CD4-positive, alpha-beta T cell treated with Interleukin-17A for 1 hour (primary cell): ENCODE results near the gene SEC14L5.
"Not testable (repeated sequence)": the region's sequence is repeated elsewhere in the genome, so short reads cannot be mapped to it uniquely, and the experiment has no call there.

Experiments used
- DNase-seq: peaks from one replicate; pipeline ENCODE4 v3.0.0-alpha.2; 2020

SEC14L5 gene

DNA sequence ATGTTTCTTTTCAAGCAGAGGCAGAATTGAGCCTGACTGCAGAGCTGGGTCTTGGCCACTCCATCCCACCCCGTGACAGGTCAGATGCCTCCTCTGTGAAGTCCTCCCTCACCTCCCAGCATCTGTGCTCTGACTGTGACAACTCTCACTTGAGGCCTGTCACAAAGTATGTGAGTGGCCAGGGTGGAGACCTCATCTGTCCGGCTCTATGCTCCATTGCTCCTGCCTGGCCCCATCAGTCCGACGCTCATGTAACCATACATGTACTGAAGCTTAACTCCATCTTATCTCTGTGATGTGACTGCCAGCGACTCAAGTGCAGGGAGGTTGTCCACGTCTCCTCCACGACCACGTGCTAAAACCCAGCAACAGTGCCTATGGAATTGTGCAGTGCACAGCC is 24.7 kb upstream of the SEC14L5 start:
- DNase-seq: no peak

DNA sequence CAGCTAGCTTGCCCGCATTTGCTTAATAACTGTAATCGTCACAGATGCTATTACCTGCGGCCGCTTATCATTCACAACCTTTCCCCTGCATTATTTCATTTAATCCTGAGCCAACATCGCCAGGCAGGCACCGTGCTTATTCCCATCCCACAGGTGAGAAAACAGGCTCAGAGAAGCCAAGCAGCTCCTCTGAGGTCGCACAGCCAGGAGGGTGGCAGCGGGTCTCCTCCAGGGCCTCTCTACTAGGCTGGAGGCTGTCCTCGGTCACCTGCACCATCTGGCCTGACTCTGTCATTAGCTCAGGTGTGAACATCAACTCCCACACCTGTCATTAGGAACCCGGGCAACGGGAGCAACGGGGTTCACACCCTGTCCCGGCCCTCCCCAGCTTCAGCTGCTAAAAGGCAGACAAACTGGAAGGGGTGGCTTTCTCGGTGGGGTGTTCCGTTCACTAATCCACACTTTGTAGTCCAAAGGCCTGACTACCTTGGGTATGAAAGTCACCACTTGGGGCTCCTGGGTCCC is 24.2 kb upstream of the SEC14L5 start:
- no peak for DNase-seq

DNA sequence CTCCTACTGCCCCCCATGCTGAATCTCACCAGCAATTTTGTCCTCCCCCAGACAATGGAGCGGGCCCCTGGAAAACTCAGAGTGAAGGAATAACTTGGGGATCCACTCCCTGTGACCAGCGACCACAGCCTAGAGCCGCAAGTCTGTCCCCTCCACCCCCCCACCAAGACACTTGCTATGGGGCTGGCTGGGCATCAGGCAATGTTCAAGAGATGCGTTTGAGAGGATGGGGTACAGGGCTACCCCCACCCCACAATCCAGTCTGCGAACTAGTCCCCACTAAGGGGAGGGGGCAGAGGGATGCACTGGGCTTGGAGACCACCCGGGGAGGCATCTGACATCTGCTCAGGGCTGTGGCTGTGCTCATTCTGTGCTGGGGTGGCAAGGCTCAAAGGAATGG is 23.5 kb upstream of the SEC14L5 start:
- DNase-seq: no peak

DNA sequence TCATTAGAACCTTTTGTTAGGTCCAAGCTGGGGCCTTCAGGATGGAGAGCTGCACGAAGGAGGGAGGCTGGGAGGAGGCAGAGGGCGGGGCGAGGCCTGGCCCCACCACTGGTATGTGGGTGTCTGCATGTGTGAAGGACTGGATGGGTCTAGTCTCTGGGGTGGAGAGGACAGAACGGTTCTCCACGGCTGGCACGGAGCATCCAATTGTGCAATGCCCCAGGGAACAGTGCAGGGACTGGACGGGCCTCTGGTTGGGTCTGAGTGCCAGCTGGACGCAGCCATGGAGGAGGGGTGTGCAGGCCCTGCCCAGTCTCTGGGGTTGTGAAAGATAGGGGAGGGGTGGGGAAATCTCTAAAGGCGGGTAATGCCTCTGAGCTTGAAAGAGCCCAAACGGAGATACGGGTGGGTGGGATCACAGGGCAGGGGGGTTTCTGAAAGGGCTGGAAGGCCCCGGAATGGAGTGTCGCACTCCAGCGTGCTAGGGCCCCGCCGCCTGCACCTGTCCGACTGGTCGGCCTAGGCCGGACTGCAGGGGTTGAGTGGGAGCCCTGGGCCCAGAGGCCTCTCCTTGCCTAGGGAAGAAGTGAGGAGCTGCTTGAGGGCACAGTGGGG is 22.8 kb upstream of the SEC14L5 start:
- DNase-seq: no peak

DNA sequence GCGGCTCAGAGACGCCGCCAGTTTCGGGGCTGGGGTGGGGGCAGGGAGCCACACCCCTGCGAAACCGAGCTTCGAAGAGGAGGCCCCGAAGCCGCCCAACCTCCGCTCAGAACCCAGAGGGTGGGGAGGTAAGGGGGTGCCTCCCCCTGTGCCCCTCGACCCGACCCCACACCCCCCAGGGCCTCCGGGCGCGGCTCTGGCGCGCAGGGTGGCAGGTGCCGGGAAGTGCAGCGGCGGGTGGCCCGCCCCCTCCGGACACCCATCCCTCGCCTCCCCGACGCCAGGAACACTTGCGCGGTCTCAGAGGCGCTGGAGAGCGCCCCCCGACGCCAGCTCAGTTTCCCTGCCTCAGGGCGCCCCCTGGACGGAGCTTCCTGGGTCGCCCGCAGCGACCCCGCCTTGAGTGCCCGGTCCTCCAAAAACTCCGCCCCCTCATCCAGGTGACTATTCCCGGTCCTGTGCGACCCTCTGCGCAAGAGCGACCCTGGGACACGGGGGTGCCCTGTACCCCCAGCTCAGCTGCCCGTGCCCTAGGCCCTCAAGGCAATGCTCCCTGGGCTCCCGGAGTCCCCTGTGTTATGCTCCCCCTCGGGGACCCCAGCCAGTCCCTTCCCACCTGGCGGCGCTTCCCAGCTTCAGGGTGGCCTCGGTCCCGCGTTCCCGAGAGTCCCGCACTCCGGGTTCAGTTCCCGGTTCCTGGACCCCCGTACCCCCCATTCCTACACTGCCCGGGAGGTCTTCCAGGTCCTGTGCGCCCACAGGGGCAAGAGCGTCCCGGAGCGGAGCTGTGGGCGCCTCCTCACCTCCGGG is 21.7 kb upstream of the SEC14L5 start:
- no peak for DNase-seq

DNA sequence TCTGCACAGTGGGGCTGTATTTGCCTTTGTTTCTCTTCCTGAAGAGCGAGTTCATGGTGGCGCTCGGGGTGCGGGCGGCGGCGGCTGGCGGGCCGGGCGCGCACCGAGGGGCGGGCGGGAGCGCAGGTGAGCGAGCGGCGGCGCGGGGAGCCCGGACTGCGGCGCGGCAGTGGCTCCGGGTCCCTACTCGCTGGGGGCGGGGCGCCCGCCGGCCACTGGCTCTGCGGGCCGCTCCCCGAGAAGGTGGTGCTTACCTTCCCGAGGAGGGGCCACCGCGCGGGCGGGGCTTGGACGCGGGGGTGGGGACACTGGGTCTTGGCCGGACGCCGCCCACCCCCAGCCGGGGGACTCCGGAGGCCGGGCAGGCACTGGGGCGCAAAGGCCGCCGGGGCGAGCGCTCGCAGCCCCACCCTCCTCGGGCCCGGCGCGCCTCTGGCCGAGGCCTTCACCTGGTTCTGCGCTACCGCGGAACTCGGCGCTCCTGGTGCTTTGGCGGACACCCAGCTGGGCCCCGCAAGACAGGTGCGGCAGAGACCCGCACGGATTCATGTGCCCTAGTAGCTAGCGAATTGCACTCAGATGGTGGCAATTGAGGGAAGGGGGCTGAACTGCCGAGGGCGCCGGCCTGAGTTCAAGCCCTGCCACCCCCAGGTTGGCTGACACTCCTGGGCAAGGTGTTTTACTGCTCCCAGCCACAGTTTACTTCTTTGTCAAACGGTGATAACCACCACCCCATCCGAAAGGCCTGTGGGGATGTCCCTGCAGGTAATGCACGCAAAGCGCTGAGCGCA is 20.9 kb upstream of the SEC14L5 start, which contains the start of gene PPL:
TSS of gene PPL (minus strand) at position 158 of the 791 bp plus-strand sequence. CDS start at position 55, 103 bp downstream.
- no peak for DNase-seq

DNA sequence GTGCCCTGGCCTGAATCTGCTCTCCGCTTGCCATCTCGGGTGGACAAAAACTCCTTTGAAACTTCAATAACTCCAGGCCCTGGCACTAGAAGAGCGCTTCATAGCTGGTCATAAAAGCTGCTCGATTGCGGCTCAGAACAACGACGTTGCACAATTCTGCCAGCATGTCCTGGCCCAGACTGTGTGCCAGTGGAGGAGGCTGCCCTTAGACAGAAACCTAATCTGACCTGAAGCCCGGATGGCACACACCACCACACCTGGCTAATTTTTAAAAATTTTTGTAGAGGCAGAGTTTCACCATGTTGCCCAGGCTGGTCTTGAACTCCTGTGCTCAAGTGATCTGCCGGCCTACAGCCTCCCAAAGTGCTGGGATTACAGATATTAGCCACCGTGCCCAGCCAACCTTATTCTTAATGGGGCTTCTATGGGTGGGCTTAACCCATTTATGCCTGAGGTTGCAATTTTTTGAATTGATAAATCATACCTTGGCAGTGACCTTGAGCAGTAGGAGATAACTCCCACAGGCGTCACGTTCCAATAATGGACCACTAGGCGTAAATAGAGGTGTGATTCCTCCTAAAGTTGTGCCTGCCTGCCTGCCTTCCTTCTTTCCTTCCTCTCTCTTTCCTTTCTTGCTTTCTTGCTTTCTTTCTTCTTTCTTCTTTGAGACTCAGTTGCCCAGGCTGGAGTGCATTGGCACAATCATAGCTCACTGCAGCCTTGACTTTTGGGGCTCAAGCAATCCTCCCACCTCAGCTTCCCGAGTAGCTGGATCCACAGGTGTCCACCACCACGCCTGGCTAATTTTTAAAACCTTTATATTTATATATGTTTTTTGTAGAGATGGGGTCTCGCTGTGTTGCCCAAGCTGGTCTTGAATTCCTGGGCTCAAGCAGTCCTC is 20.1 kb upstream of the SEC14L5 start:
- no peak for DNase-seq

DNA sequence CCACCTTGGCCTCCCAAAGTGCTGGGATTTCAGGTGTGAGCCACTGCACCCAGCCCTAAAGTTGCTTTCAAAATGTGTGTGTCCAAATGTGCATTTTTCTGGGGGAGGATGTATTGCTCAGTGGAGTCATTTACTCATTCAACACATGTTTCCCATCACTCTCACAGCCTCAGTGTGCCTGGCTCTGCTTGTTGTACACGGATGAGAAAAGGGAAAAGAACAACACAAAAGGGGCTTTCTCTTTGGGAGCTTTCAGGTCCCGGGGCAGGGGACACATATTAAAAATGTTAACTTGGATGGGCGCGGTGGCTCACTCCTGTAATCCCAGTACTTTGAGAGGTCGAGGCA is 19.5 kb upstream of the SEC14L5 start:
- DNase-seq: no peak

DNA sequence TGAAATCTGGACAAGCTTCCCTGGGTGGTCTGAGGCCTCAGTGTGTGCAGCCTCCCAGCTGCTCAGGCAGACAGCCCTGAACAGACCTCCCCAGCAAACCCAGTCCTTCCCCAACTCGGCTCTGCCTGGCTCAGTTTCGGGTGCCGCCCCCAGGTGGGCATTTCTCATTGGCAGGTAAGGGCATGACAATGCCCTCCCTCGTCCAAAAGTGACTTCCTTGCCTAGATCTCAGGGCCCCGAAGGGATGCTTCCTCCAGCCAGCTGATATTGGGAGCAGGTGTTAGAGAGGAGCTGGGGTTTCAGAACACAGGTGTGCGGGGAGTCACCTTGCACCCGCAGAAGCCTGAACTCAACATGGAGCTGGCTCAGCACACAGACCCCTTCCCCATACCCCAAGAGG is 17.4 kb upstream of the SEC14L5 start:
- no peak for DNase-seq

DNA sequence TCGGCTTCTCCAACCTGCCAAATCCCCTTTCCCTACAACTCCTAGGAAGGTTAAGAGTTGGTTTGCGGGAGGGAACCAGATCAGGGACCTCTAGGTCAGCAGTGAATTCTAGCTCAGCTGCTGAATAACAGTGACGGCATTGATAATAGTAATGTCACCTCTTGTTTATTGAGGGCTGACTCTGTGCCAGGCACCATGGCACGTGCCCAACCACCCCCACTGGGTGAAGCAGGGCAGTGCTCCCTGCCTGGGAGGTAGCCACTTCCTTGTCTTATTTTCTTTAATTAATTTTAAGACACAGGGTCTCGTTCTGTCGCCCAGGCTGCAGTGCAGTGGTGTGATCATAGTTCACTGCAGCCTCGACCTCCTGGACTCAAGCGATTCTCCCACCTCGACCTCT is 15.6 kb upstream of the SEC14L5 start:
- DNase-seq: no peak

DNA sequence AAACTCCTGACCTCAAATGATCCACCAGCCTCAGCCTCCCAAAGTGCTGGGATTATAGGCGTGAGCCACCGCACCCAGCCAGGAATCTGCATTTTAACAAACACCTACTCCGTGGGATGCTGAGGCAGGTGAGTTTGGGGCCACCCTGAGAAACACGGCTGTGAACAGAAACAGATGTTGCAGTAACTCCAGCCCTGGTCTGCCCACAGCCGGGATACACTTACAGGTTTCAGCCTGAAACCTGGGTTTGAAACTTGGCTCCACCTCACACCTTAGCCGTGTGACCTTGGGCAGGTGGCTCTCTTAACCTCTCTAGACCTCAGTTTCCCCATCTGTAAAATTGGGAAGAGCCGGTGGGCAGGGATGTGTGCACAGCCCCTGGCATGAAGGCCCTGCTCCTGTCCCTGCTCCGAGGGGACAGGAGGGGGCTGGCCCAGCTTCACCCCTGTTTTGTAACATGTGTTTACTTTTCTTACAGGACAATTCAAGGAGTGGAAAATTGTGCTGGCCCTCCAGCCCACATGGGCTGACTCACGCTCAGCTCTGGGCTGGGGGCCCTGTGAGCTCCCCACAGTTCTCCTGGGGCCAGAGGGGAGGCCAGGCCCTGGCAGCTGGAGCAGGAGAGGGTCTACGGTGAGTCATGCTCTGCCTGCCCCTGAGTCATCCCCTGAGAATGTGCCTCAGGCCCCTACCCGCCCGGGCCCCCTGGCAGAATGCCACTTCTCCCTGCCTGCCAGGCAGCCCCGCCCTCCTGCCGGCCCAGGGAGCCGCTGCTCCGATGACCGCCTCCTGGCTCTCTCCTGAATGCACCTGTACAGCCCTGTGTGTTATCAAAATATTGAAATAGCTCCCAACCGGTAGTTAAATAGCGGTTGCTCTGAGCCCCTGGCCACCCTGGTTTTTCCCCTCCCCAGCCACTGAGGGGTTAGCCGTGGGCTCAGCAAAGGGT is 13.5 kb upstream of the SEC14L5 start:
- no peak for DNase-seq

DNA sequence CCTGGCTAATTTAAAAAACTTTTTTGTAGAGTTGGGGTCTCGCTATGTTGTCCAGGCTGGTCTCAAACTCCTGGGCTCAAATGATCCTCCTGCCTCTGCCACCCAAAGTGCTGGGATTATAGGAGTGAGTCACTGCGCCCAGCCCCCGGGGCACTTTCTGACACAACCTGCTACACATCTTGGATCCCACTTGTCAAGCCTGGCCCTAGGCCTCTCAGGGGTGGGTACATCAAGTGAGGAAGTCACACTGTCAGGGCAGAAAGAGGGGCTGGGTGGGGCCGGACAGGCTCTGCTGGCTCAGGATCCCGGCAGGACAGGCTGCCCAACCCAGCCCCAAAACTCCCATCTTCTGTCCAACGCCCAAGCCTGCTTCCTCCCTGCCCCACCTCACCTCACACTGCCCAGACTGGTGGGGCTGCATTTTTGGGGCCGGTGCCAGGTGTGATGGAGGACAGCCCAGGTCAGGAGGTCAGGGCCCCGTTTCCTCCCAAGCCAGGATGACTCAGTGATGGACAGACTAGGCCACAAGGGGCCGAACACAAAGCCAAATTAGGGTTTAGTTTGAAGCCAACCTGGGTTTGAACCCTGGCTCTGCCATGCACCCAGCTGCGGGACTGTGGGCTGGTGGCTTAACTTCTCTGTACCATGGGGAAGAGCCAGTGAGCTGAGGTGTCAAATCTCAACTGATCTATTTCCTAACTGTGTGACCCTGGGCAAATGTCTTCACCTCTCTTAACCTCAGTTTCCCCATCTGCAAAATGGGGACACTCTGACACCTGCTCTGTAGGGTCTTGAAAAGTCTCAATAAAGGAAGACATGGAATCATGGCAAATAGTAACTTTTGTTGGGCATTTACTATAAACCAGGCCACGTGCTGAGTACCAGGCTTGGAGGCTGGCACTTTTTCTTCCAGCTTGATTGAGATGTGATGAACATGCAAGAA is 12.3 kb upstream of the SEC14L5 start:
- no peak for DNase-seq

DNA sequence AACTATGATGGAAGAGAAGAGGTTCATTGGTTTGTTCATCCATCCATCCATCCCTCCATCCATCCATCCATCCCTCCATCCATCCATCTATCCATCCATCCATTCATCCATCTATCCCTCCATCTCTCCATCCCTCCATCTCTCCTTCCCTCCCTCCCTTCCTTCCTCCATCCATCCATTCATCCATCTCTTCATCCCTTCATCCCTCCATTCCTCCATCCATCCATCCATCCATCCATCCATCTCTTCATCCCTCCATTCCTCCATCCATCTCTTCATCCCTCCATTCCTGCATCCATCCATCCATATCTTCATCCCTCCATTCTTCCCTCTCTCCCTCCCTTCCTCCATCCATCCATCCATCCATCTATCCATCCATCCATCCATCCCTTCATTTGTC is 11.2 kb upstream of the SEC14L5 start:
- DNase-seq: no peak

DNA sequence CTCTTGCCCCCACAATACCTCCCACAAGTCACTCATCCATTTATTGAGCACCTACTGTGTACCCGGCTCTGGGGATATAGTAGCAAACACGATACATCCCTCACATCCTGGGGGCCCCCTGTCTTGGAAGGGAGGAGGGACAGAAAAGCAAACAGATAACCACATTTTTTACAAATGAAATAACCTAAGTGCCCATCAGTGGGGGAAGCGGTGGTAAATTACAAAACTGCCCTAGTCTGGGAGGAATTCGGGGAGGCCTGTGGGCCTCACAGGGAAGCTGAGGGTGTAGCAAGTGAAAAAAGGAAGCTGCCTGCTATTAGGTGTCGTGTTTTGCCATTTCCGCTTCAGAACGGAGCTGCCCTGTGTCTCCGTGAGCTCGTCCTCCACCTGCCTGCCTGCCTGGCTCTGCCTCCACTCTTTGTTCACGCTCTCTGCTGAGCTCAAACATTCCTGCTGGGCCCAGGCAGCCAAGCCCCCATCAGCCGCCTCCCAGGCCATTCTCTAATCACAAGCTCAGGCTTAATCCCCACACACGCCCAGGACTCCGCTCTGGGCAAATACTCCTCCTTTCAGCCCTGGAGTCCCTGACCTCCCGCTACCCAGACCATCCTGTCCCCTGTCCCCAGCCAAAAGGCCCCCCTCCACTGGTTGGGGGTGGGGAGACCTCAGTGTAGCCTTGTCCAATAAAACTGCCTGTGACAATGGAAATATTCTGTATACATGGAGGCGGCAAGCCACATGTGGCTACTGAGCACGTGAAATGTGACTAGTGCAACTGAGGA is 10.2 kb upstream of the SEC14L5 start:
- DNase-seq: no peak

DNA sequence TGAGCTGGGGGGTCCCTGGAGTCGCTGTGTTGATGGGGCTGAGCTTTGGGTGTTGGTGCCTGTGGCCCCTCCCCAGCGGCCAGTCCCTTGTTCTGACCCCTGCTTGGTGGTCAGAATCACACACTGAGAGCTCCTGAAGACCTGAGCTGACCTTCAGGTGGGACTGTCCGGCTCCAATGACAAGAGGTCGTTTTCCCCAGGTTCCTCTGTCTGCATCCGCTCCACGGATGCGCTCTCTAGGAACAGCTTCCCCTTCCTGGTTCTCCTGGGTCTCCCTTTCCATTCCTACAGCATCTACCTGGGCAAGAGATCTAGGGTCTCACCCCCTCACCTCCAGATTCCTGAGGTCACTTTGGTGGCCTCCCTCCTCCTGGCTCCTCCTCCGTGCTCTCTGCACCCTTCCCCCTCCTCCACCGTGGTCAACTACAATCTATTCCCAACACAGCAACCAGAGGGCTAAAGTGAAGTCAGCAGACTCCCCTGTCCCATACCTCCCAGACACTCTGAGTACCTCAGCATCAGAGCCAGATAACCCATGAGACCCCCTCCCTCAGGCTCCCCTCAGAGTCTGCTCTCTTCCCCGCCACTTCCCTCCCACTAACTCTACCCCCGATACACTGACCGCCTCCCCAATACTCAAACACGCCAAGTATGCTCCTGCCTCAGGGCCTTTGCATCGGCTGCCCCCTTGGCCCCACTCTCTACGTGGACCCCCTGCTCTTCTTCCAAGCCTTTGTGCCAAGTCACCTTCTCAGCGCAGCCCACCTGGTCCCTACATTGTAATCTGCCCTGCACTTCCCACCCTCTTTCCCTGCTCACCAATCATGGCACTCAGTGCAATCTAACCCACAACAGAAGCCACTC is 9.0 kb upstream of the SEC14L5 start:
- no peak for DNase-seq

DNA sequence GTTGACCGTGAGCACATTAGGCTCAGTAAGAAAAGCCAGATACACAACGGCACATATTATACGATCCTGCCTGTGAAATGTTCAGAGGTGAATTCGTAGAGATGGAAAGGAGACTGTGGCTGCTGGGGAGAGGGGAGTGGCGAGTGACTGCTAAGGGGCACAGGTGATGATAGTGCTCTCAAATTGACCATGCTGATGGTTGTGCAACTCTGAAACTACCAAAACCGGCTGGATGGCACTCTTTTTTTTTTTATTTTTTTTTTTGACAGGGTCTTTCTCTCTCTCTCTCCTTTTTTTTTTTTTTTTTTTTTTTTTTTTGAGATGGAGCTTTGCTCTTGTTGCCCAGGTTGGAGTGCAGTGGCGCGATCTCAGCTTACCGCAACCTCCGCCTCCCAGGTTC is 8.1 kb upstream of the SEC14L5 start:
- no peak for DNase-seq

DNA sequence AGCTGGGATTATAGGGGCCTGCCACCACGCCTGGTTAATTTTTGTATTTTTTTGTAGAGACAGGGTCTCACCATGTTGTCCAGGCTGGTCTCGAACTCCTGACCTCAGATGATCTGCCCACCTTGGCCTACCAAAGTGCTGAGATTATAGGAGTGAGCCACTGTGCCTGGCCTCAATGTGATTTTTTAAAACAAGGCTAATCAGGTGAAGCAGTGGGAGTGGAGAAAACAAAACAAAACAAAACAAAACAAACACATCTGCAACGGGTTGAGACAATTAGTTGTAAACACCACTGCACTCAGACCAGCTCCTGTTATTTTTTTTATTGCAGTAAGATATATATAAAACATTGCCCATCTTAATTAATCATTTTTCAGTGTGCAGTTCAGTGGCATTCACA is 6.5 kb upstream of the SEC14L5 start:
- not testable (repeated sequence) for DNase-seq

DNA sequence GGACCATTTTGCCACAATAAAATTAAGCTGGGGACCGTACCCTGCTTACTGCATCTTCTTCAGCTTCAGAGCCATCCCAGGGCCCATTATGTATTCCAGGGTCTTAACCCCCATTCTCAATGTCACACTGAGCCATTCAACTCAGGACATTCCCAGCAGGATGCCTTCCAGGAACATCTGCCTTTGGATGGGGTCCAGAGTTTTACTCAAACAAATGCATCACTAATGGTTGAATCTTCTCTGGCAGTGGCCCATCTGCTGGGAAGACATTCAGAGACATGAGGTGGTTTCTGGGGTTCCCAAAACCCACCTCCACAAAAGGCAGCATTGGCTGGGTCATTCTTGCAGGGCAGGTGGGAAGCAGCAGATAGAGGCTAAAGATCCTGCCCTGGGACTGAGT is 3.4 kb upstream of the SEC14L5 start:
- no peak for DNase-seq

DNA sequence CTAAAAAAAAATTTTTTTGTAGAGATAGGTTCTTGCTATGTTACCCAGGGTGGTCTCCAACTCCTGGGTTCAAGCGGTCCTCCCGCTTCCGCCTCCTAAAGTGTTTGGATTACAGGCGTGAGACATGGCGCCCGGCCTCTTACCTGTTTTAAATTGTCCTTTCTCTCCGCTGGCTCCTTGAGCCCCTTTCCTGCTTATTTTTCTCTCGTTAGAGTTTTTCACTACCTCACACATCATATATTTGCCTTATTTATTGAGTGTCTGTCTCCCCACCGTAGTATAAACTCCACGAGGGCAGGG is 760 bp upstream of the SEC14L5 start:
- no peak for DNase-seq
